Measurements from ENCODE around the gene SHISA6.
"Not testable (repeated sequence)": the region's sequence is repeated elsewhere in the genome, so short reads cannot be mapped to it uniquely, and the experiment has no call there.

The SHISA6 gene

DNA sequence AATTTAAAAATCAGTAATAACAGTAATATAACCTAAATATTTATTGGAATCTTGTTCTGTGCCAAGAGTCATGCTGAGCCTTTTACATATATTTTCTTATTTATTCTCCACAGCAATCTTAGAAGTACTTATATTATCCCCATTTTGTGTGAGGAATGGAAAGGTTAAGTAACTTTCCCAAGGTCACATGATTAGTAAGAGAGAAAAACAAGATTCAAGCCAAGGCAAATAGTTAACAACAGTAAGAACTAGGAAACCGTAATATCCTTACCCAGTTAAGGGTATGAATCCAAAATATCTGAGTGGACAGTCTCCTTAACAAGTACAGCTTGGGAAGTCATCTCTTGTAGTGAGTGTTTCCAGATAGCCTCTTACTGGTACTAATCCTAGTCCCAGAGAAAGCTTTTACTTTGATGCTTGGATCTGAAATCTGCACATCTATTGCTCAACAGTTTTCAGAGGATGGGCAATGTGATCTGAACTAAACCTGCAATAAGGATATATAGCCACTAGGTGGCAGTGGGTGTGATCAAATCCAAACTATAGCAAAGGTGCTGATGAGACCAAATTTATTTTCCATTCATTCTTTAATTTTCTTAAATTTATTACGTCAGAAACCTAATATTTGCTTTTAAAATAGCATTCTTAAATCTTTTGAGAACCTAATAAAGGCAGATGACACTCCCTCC is 23.3 kb downstream of the SHISA6 start:
- no peak for DNase-seq

DNA sequence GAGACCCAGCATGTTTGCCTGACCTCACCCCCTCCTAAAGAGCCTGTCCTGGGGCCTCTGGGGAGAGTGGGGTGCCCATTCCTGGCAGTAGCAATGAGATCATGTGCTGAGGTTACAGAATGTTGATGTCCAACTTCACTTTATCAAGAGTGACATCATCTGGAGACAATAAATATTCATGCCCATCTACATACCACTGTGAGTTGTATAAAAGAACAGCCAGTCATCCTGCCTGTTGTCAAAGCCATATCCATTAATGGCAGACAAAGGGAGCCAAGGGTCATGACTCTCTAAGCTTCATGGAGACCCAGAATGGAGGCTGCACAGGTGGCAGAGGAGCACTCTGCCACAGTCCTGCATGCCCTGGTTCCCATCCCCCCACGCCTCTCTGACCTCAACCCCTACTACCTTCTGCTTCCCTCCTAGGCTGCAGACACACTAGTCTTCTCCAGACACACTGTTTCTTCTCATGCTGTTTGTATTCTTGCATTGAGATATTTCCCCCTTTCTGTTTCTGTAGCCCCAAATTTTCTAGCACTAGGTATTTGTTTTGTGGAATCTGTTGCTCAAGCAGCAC is 27.1 kb downstream of the SHISA6 start:
- DNase-seq: no peak

DNA sequence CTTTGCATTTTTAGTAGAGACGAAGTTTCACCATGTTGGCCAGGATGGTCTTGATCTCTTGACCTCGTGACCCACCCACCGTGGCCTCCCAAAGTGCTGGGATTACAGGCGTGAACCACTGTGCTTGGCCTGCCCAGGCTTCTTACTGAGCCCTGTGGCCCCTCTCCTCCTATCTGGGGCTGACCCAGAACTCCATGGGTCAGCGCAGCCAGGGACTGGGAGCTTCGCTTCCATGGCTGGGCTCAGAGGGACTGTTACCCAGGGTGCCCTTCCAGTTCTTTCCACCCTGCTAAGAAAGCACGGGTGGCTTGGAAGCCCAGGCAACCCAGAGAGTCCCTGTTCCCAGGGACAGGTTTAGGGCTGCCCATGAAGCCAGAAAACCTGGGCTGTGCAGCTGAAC is 28.2 kb downstream of the SHISA6 start:
- DNase-seq: no peak

GRCh38 chr17:11272191-11272590 is 31.2 kb downstream of the SHISA6 start:
- no peak for DNase-seq

GRCh38 chr17:11273596-11273995 is 32.6 kb downstream of the SHISA6 start:
- no peak for DNase-seq

GRCh38 chr17:11274106-11274505 is 33.1 kb downstream of the SHISA6 start:
- no peak for DNase-seq

DNA sequence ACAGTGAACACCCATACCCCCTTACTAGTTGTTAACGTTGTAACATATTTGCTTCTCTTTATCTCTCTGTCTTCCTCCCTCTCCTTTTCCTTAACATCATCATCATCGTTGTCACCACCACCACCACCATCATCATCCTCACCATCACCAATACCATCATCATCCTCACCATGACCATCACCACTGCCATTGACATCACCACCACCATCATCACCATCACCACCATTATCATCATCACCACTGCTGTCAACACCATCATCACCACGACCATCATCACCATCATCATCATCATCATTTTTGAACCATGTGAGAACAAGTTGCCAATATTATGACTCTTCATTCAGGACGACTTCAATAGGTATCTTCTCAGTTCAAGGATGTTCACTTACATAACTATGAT is 35.5 kb downstream of the SHISA6 start:
- DNase-seq: no peak

- DNase-seq: no peak
These were observed 37.4 kb downstream of the SHISA6 start for GRCh38 chr17:11278186-11278991.

DNA sequence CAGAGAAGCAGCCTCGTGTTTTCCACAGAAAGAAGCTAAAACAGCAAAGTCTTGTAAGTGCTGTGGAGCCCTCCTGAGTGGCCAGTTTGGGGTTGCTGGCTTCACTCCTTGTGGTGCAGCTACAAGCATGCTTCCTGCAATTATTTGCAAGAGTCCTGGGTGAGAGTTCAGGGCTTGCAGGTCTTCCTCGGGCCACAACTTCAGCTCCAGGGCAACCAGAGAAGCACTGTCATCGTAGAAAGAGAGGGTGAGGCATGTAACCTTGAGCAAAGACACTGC is 37.9 kb downstream of the SHISA6 start:
- no peak for DNase-seq

DNA sequence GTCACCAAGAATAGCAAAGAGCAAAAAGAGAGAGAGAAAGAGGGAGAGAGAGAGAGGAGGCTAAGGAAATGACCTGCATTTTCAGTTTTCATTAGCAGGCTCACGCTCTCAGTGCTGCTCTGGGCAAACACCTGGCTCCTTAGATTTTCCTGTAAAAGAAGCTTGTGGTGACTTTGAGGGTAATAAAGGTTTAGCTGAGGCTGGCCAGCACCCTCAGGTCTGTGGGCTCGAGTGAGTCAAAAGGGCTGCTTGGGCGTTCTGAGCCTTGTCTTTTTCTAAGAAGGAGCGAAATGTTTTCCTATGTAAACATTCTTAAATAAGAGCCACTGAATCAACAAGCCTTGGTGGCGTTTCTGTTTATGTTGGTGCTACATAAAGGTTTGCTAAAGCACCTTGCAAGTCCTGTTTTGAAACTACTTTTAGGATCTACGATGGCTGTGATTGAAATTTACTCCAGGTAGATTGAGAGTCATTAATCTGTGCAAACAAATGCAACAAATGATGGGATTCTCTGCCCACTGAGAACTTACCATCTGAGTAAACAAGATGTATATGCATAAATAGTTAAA is 38.8 kb downstream of the SHISA6 start:
- DNase-seq: no peak

GRCh38 chr17:11282586-11282985 is 41.6 kb downstream of the SHISA6 start:
- no peak for DNase-seq

DNA sequence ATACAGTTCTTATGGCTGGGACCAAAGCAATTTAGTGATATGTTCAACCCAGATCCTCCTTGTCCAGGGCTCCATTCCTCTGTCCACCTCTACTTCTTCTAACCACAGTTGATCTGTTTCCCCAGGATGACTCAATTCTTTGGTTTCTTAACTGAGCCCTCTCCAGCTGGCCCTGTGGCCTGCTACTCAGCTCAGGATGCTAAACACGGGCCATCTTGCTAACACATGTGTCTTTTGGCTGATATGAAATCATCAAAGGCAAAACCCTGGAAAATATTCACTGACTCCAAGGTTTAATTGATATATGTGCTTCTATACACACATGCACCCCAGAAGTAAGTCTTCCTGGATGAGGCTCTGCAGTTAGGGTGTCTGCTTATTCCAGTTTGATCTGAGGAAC is 43.8 kb downstream of the SHISA6 start:
- no peak for DNase-seq

DNA sequence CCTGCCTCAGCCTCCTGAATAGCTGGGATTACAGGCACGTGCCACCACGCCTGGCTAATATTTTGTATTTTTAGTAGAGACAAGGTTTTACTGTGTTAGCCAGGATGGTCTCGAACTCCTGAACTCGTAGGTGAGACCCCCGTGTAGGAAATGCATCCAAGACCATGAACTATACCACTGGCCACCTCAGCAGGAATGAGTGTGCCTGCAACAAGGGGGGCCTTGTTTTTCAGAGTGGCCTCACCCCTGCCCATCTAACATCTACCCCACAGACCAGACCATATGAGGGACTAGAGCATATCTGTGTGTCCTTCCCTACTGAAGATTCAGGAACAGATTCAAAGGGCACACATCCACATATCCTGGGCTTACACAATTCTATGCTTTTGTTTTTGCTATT is 44.9 kb downstream of the SHISA6 start:
- no peak for DNase-seq

GRCh38 chr17:11287791-11288190 is 46.8 kb downstream of the SHISA6 start:
- DNase-seq: no peak

GRCh38 chr17:11290814-11291213 is 49.8 kb downstream of the SHISA6 start:
- no peak for DNase-seq

DNA sequence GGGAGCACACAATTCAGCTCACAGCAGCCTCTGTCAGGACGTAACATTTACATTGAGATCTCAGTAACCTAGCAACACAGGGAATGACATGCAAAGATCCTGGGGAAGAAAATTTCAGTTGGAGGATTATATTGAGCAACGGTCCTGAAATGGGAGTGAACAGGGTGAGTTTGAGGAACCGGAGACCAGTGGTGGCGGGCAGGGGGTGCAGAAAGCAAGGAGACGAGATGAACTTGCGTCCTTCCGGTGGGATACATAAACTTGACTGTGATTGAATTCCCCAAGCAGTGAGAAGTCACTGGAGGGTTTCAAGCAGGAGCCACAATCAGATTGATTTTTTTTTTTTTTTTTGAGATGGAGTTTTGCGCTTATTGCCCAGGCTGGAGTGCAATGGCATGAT is 51.5 kb downstream of the SHISA6 start:
- no peak for DNase-seq

GRCh38 chr17:11293480-11293879 is 52.5 kb downstream of the SHISA6 start:
- no peak for DNase-seq

GRCh38 chr17:11294826-11295225 is 53.8 kb downstream of the SHISA6 start:
- DNase-seq: no peak

DNA sequence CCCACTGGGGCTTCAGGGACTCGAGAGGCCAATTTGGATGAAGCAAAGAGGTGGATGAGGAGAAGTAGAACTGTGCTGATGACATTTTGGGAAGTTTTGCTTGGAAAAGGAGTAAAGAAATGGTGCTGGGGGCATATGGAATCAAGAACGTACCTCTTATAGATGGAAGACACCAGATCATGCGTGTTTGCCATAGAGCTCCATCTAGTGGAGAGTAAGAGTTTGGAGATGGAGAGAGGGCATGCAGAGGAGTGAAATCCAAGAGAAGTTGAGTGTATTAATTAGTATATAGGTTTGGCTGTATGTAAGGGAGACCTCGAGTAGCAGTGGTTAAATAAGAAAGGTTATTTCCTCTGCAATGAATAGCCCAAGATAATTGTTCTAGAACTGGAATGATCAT is 56.0 kb downstream of the SHISA6 start:
- no peak for DNase-seq

- DNase-seq: no peak
These were observed 57.4 kb downstream of the SHISA6 start for GRCh38 chr17:11298401-11298800.

- DNase-seq: no peak
These were observed 59.2 kb downstream of the SHISA6 start for GRCh38 chr17:11300201-11300600.

GRCh38 chr17:11300738-11301137 is 59.7 kb downstream of the SHISA6 start:
- DNase-seq: no peak

DNA sequence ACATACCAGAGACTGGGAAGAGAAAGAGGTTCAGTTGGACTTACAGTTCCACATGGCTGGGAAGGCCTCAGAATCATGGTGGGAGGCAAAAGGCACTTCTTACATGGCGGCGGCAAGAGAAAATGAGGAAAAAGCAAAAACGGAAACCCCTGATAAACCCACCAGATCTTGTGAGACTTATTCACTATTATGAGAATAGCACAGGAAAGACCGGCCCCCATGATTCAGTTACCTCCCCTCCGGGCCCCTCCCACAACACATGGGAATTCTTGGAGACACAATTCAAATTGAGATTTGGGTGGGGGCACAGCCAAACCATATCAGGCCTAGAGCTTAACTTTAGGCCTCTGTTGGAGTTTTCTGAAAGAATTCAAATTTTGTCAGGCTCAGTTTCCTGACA is 60.9 kb downstream of the SHISA6 start:
- DNase-seq: not testable (repeated sequence)
